GM18519 (cell line): ENCODE results near the gene NFAM1.

Source experiments
- ATAC-seq: cut with Tn5 transposase; IDR thresholded peaks from one replicate; pipeline ENCODE4 v1.9.1; 2021; ENCODE audit warnings: mild to moderate bottlenecking, moderate library complexity; ENCODE audit not compliant: unreplicated experiment, low FRiP score

Gene NFAM1

DNA sequence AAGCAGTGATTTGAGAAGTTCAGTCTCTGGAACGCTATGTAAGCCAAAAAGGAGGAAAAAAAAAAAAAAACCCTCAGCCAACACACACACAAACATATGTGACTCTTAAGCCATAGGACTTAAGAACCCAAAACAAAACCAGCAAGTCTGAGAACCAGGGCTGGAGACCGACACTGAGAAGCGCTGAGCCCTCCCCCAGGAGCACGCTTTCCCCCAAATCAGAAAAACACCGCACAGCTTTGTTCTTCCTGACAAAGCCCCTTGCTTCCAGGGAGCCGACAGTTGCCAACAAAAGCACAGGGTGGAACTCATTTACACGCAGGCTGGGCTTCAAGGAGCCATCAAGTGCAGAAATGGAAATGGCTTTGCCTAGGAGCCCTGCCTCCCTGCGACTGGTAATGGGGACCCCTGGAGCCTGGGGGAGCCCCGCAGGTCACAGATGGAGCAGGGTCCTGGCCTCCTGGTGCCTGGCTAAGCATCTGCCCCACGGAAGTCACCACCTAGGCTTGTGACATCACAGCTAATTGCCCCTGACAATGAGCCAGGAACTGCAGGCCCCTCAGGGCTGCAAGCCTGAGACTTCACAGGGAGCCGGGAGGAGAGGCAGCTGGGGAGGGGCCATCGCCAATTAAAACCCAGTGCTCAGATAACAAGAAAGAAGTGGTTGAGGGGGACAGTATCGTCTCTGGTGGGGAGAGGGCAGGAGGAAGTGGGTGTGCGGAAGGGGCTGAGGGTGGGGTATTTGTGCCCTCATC, 66.9 kb downstream of the NFAM1 start:
- ATAC-seq, result no peak

DNA sequence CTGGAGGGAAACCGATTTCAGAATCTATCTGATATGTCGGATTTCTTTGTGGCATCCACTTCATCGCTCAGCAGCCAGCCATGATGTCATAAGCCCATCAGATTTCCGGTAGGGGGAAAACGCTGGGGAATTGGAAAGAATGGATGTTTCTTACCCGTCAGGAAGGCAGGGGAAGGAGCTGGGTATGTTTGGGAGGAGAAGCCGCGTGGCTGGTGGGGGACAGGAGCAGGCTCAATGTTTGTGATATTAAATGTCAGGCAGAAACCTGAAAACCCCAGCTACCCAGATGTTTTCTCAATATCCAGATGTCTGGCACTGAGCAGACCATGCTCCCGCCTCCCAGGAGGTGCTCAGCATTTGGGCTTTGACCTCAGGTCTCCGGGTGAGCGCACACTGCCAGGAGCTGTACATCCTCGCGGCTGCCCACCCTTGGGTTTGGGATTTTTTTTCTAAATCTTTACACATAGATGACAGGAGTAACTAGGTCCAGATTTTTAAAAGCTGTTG, 67.5 kb downstream of the NFAM1 start:
- ATAC-seq, result no peak

DNA sequence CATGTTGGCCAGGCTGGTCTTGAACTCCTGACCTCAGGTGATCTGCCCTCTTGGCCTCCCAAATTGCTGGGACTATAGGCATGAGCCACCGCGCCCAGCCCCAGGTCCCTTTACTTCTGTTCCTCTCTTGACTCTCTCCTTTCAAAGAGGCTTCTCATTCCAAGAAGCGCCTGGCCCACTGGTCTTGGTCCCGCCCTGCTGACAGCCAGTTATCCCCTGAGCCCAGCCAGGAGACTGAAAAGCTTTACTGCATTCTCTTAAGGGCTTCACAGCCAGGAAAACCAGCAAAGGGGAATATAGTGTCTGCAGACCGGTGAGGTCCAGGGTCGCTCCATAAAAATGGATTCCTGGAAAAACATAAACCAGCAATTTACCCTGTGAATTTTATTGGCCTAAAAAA, 68.3 kb downstream of the NFAM1 start:
- no peak for ATAC-seq

DNA sequence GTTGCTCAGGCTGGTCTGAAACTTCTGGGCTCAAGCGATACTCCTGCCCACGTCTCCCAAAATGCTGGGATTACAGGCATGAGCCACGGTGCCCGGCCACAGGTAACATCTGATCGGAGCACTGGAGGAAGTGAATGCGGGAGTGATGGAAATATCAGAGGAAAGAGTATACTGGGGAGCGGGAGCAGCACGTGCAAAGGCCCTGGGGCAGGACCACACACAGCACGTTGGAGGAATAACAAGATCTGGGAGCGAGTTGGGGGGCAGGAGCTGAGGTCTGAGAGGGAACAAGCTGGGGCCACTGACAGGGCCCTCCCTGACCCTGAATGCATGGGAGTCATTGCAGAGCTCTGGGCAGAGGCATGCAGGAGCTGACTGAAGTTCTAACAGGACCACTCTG, 70.7 kb downstream of the NFAM1 start:
- ATAC-seq, result no peak

DNA sequence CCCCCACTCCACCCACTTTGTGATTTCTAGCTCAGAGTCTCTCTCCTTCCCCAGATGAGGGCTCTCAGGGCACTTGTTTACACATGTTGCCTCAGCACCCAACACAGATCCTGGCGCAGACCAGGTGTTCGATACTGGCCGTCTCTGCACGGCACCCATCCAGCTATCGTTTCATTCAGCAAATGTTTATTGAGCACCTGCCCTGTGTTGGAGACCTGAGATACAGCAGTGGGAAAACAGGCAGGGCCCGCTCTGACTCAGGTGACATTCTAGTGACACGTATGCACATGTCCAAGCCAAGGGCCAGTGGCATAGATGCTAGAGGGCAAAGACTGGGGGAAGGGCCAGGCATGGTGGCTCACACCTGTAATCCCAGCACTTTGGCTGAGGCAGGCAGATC, 71.9 kb downstream of the NFAM1 start:
- ATAC-seq, result no peak

DNA sequence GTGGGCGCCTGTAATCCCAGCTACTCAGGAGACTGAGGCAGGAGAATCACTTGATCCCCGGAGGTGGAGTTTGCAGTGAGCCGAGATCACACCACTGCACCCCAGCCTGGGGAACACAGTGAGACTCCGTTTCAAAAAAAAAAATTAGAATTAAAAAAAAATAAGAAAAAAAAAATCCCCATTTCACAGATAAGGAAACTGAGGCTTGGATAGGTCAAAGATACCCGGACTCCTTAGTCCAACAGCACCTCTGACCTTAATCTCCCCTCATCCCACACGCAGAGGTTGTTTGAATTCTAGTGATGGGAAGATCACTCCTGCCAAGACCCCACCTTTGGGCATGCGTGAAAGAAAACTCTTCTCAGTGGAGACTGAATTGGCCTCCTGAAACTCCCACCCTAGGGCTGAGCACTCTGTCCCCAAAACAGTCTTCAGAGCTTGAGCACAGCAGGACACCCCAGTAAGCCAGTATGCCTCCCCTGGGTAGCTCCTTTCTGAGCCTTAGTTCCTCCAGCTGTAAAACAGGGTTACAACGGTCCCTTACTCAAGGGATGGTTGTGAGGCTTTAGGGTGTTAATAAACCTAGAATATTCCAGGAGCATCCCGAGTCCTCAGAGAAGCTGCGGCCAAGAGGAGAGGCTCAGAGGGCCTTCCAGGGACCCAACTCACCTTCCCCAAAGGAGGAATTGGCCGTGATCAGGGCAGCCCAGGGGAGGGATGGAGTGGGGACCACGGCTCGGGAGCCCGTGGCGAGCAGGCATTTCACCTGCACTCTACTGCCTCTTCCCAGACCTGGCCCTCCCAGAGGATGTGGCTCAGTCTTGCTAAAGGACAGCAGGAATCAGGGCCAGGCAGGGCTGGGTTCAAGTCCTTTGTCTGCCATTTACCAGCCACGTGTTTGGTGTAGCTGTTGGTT, 73.3 kb downstream of the NFAM1 start:
- no peak for ATAC-seq

DNA sequence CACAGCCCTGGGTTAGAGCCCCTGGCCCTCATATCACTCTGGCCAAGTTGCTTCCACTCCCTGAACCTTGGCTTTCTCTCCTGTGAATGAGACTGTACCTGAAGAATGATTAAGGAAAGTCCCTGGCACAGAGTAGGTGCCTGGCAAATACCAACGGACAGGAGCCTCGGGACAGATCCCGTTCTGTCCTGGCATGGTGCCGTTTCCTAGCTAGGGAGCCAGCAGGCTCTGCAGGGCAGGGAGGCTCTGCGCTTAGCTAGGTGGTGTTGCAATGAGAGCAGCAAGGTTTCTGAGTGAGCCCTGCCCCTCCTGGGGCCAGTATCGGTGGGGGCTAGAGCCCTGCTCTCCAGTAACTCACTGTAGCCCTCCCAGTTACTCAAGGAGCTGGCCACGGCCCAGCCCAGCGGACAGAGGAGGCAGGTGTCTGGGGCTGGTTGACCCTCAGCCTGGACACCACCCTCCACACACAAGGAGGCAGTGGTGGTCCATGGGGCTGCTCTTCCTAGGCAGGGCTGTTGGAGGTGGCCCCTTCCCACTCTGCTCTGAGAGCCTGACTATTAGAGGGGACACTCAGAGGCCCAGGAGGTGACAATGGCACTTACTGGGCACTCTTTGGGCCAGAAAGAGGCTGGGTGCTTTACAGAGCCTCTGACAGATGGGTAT, 74.4 kb downstream of the NFAM1 start:
- ATAC-seq, result no peak

DNA sequence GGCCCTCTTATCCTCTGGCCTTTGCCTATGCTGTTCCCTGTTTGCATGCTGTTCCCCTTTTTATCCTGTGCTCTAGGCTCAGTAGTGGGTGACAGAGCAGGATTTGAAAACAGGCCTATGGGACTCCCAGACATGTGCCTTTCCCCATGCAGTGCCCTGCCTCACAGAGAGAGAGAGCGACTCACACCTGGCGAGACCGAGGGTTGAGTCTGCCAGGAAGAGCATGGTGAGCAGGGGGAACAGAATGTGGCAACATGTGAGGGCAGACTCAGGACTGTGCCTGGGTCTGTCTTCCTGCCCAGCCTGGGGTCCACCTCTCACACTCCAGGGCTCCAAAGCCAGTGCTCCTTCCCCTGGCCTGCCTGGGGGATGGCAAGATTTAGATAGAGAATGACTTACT, 75.0 kb downstream of the NFAM1 start:
- ATAC-seq, result no peak

DNA sequence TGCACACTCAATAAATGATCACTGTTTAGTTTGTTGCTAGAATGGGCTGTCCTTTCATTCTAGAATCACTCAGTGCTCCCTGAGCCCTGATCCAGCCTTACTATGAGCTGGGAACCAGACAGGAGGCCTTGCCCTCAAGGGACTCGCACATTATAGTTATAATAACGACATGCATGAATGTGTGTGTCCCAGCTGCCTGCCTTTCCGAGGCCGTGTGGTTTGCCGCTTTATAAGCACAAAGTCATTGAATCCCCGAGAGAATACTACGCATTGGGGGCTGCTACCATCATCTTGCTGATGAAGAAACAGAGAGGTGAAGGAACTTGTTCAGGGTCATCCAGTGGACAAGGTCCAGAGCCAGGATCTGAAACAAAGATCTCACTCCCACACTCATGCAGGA, 75.7 kb downstream of the NFAM1 start:
- ATAC-seq, result no peak

DNA sequence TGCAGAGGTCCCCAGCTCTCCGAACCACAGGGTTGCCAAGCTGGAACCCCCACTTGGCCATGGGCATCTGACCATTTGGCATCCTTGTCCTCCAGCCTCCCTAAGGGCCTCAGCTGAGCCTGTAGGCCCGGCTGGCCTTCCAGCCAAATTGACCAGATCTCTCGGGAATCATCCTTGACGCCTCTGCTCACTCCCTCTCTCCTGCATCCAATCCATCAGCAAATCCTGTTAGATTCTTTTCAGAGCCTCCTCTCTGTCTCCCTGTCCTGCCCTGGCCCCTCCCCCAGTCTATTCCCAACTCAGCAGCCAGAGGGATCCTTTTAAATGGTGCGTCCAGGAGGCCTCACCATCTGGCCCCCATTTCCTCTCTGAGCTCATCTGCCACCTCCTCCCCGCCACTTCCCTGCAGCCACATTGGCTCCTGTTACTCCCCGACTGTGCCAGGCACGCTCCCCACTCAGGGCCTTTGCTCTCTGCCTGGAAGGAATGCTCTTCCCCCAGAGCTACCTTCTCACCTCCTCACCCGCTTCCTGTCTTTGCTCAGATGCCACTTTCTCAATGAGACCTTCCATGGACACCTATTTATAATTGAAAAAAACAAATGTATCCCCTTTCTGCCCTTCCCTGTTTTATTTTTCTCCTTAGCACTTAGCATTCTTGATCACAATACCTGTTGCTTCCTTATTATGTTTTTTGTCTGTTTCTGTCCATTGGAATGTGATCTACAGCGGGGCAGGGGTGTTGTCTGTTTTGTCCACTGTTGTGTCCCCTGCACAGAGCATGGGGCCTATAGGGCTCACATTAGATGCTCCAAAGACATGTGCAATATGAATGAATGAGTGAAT, 78.1 kb downstream of the NFAM1 start:
- ATAC-seq, result no peak

DNA sequence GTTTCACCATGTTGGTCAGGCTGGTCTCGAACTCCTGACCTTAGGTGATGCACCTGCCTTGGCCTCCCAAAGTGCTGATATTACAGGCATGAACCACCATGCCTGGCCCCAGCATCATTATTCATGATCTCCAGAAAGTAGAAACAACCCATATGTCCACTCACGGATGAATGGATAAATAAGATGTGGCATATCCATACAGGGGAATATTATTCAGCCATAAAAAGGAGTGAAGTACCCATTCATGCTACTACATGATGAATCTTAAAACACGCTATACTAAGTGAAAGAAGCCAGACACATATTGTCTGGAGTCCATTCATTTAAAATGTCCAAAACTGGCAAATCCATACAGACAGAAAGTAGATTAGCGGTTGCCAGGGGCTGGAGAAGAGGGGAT, 81.8 kb downstream of the NFAM1 start:
- no peak for ATAC-seq

DNA sequence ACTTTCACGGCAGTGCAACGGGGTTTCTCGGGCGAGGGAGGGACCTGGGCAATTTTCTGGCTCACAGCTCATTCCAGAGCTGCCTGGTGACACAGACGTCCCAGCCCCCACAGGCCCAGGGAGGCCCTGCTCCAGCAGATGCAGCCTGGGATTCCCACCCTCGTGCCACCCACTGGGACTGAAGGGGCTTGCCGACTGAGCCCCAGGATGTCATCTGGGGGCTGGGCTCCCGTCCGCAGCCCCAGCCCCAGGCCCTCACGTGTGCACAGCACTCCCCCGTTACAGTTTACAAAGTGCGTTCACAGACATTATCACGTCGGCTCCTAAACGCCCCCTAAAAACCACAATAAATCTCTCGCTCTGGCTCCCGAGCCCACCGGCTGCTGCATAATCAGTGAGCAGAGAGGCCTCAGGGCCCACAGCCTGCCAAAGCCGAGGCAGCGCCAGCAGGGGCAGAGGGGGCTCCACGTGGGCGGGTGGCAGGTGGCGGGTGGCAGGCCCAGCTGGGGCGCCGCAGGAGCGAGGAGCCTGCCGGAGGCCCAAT, 84.8 kb downstream of the NFAM1 start:
- ATAC-seq, result no peak

DNA sequence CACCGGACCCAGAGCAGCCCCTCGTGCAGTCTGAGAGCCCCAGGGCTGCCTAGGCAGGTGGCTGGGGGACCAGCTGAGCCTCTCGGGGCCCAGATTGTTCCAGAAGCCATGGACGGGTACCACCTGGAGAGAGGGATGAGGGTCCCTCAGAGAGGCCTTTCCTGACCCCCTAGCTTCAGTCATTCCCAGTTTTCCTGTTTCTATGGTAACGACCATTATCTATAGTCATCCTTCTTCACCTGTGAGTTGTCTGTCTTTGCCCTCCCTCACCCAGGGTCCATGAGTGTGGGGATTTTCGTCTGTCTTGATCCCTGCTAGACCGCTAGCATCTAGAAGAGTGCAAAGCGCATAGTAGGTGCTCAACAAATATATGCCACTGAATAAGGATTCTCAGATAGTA, 85.5 kb downstream of the NFAM1 start:
- no peak for ATAC-seq

DNA sequence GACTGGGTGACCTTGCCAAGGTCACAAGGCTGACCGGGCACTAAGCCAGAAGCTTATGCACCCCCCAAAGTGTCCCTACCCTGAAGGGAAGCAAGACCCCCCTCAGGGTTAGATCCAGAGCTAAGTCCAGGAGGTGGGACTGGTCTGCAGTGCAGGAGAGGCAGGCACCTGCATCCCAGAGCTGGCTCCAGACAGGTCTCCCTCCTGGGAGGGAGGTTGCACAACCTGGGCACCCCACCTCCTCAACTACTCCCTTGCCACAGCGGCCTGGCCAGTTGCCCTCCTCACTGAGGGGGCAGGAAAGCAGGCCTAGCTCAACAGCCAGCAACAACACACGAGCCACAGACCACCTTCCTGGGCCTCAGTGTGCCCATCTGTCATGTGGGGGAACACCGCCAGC, 86.7 kb downstream of the NFAM1 start:
- ATAC-seq, result no peak

DNA sequence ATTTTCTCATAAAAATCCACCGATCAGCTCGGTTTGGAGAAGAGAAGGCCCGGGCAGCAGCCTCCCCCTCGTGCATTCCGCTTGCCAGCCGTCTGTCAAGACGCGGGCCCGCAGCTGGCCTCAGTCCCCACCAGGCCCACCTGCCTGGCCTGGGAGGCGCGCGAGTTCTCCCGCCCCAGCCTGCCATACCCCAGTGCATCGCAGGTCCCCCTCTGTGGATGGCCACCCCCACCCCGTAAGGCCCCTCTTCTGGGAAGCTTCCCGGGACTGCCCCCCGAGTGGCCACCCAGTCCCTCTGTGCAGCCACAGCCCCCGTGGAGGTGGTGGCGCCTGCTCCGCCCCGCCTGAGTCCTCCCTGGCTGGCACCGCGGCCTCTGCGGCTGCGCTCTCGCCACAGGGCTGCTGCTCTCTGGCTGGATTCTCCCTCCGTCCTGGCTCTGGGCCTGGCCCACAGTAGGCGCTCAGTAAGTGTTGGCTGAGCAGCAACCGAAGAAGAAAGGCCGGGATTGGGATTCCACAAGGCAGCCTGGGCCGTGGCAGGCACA, 87.8 kb downstream of the NFAM1 start:
- ATAC-seq, result no peak

DNA sequence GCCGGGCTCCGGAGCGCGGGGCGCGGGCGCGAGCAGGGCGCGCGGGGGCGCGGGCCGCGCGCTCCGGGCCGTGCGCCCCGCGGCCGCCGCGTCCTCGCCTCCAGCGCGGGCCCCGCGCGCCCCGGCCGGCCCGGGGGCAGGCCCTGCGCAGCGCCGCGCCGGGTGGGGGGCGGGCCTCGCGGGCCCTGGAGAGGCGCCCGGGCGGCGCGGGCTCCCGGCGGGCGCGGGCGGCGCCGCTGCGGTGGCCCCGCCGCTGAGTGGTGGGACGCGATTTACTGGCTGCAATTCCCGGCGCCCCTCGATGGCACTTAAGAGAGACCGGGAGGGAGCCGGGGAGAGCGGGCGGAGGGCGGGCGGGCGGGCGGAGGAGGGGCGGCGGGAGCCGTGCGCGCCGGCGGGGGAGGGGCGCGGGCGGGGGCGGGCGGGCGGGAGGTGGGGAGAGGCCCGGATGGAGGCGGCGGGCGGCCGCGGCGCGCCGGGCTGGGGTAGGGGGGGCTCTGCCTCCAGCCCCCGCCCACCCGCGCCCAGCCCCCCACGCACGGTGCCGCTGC, 88.6 kb downstream of the NFAM1 start:
- ATAC-seq, result no peak

DNA sequence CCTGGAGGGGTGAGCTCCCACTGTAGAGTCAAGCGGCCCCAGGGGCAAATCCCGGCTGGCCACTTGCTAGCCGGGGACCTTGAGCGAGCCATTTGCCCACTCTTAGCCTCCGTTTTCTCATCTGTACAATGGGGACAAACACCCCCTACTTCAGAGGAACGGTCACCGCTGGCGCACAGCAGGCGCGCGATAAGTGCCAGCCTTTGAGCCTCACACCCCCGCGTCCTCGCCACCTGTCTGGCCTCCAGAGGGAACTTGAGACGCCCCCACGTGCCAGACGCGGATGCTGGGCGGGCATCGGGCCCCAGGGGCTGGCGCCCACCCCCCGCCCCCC, 89.1 kb downstream of the NFAM1 start:
- ATAC-seq, result no peak

DNA sequence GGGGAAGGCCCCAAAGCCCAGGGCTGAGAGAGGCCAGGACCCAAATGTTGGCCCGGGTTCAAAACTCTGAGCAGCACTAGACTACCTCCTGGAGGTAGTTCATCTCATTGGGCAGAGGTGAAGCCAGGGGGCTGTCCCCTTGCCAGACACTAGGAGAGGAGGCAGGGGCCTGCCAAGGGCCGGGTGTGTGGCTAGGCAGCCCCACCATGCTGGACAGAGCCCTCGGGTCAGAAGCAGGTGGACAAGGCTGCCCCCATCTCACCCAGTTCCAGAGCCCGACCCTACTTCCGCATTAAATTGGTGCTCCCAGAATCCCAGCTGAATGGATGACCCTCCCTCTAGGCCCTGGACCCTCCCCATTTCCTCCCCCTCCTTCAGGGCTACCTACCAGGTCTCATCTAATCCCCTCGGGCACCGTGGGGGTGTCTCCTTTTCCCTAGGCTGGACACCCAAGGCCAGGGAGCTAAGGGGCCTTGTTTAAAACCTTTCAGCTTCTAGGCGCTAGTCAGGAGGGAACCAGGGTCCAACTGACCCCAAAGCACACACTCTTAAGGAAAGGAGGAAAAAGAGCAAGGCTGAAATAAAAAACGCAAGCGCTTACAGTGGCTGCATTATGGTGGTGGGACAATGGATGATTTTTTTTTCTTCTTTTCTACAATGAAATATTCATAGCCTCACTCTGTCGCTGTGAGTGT, 89.6 kb downstream of the NFAM1 start:
- ATAC-seq, result no peak

DNA sequence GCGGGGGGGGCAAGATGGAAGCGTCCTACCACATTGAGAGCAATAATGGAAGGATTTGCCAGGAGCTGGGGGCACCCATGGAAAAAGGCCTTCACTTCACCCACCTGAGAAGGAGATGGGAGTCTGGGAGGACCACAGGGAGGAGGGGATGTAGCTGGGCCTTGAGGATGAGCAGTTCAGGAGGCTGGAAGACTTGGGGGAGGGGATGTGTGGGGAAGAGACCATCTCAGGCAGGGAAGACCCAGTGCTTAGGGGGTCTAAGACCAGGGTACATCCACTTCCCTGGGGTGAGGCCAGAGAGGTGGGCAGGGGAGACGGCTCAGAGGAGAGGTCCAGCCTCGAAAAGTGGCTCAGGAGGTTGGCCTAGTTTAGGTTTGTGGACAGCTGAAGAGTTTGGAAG, 90.4 kb downstream of the NFAM1 start:
- ATAC-seq, result no peak
